ENCODE measurements around the gene SCD5.

The SCD5 gene

GRCh38 chr4:82811392-82811791 lies 12.8 kb upstream of the SCD5 start:
- in situ Hi-C loops (cut with HindIII; ENCODE audit: low pct_unique_long_range_greater_than_20kb, low sequenced_read_pairs): no loop called here
- no peak for TF ChIP-seq JUND (IDR thresholded peaks at IDR 0.05; ENCODE audit: low read depth)
- DNase-seq (ENCODE audit: low read depth in 1 of 2, low spot score in 1 of 2): no peak

- DNase-seq (ENCODE audit: low read depth in 1 of 2, low spot score in 1 of 2): no peak
- in situ Hi-C loops (cut with HindIII; ENCODE audit: low pct_unique_long_range_greater_than_20kb, low sequenced_read_pairs): no loop called here
- TF ChIP-seq JUND (IDR thresholded peaks at IDR 0.05; ENCODE audit: low read depth): no peak
Observed at GRCh38 chr4:82810176-82810575, 11.6 kb upstream of the SCD5 start.

GRCh38 chr4:82809619-82810018 lies 11.0 kb upstream of the SCD5 start:
- no peak for TF ChIP-seq JUND (IDR thresholded peaks at IDR 0.05; ENCODE audit: low read depth)
- in situ Hi-C loops (cut with HindIII; ENCODE audit: low pct_unique_long_range_greater_than_20kb, low sequenced_read_pairs): no loop called here
- no peak for DNase-seq (ENCODE audit: low read depth in 1 of 2, low spot score in 1 of 2)

GRCh38 chr4:82803746-82804145 lies 5.2 kb upstream of the SCD5 start:
- no peak for DNase-seq (ENCODE audit: low read depth in 1 of 2, low spot score in 1 of 2)
- in situ Hi-C loops (cut with HindIII; ENCODE audit: low pct_unique_long_range_greater_than_20kb, low sequenced_read_pairs): no loop called here

GRCh38 chr4:82802911-82803310 lies 4.3 kb upstream of the SCD5 start:
- no peak for DNase-seq (ENCODE audit: low read depth in 1 of 2, low spot score in 1 of 2)
- in situ Hi-C loops (cut with HindIII; ENCODE audit: low pct_unique_long_range_greater_than_20kb, low sequenced_read_pairs): no loop called here

More at GRCh38 chr4:82803746-82804145, 5.2 kb upstream of the SCD5 start:
- no peak for TF ChIP-seq JUND (IDR thresholded peaks at IDR 0.05; ENCODE audit: low read depth)

GRCh38 chr4:82801910-82802521 lies 3.4 kb upstream of the SCD5 start:
- peak in 1 of 2 experiments; percentile 44 for DNase-seq (ENCODE audit: low read depth in 1 of 2, low spot score in 1 of 2)
- in situ Hi-C loops (cut with HindIII; ENCODE audit: low pct_unique_long_range_greater_than_20kb, low sequenced_read_pairs): no loop called here
- no peak for TF ChIP-seq JUND (IDR thresholded peaks at IDR 0.05; ENCODE audit: low read depth)

More at GRCh38 chr4:82802911-82803310, 4.3 kb upstream of the SCD5 start:
- no peak for TF ChIP-seq JUND (IDR thresholded peaks at IDR 0.05; ENCODE audit: low read depth)

GRCh38 chr4:82799006-82799881 lies 648 bp upstream of the SCD5 start:
- DNase-seq (ENCODE audit: low read depth in 1 of 2, low spot score in 1 of 2): no peak
- TF ChIP-seq JUND (IDR thresholded peaks at IDR 0.05; ENCODE audit: low read depth): no peak
- in situ Hi-C loops (cut with HindIII; ENCODE audit: low pct_unique_long_range_greater_than_20kb, low sequenced_read_pairs): no loop called here

- no peak for TF ChIP-seq JUND (IDR thresholded peaks at IDR 0.05; ENCODE audit: low read depth)
- DNase-seq (ENCODE audit: low read depth in 1 of 2, low spot score in 1 of 2): no peak
- in situ Hi-C loops (cut with HindIII; ENCODE audit: low pct_unique_long_range_greater_than_20kb, low sequenced_read_pairs): no loop called here
Observed at GRCh38 chr4:82797405-82798111, 1.0 kb downstream of the SCD5 start.

GRCh38 chr4:82797040-82797404 lies 1.6 kb downstream of the SCD5 start:
- no peak for DNase-seq (ENCODE audit: low read depth in 1 of 2, low spot score in 1 of 2)
- TF ChIP-seq JUND (IDR thresholded peaks at IDR 0.05; ENCODE audit: low read depth): no peak
- in situ Hi-C loops (cut with HindIII; ENCODE audit: low pct_unique_long_range_greater_than_20kb, low sequenced_read_pairs): no loop called here

GRCh38 chr4:82792912-82793649 lies 5.5 kb downstream of the SCD5 start:
- TF ChIP-seq JUND (IDR thresholded peaks at IDR 0.05; ENCODE audit: low read depth): no peak
- in situ Hi-C loops (cut with HindIII; ENCODE audit: low pct_unique_long_range_greater_than_20kb, low sequenced_read_pairs): no loop called here
- no peak for DNase-seq (ENCODE audit: low read depth in 1 of 2, low spot score in 1 of 2)

- in situ Hi-C loops (cut with HindIII; ENCODE audit: low pct_unique_long_range_greater_than_20kb, low sequenced_read_pairs): no loop called here
- TF ChIP-seq JUND (IDR thresholded peaks at IDR 0.05; ENCODE audit: low read depth): no peak
- no peak for DNase-seq (ENCODE audit: low read depth in 1 of 2, low spot score in 1 of 2)
Observed at GRCh38 chr4:82791179-82791578, 7.4 kb downstream of the SCD5 start.

GRCh38 chr4:82790060-82790660 lies 8.4 kb downstream of the SCD5 start:
- in situ Hi-C loops (cut with HindIII; ENCODE audit: low pct_unique_long_range_greater_than_20kb, low sequenced_read_pairs): no loop called here
- no peak for DNase-seq (ENCODE audit: low read depth in 1 of 2, low spot score in 1 of 2)
- TF ChIP-seq JUND (IDR thresholded peaks at IDR 0.05; ENCODE audit: low read depth): no peak

Data from T47D (cell line).